IMR-90 (cell line): ENCODE data around the gene RNF166. TPM values are rescaled to one million over a fixed set of nuclear protein-coding genes. Genes with fewer than 3 reads are reported as not detected.

Source experiments
- ATAC-seq: fragments of 200-7000 bp; cut with Tn5 transposase; 2 replicates; pipeline ENCODE4 v1.9.1; 2020; ENCODE audit warnings: low read depth, mild to moderate bottlenecking, moderate library complexity
- BruUV-seq: library from RNA; stranded (reverse); fragments of 400-500 nt; replicated peaks from 2 replicates; lab custom pipeline; 2021; lab: Mats Ljungman, UMichigan
- CTCF ChIA-PET: fragments of 300-600 bp; formaldehyde crosslinking; extraction: SDS; loops from one replicate; lab custom pipeline; 2021; ENCODE audit warnings: antibody characterized with exemption; lab: Yijun Ruan, JAX
- POLR2A ChIA-PET: fragments of 300-600 bp; sonication (Branson Sonifier 250); formaldehyde crosslinking; loops from one replicate; lab custom pipeline; 2022; ENCODE audit warnings: antibody characterized with exemption; ENCODE audit not compliant: unreplicated experiment; lab: Charles Lee
- DNase-seq: peaks from one replicate; pipeline ENCODE4 v3.0.0; 2013
- H2AFZ ChIP-seq: replicated peaks from 2 replicates; pipeline ENCODE3; 2013; ENCODE audit warnings: low read length, mild to moderate bottlenecking; ENCODE audit not compliant: poor library complexity
- H2AK5ac ChIP-seq: 2 replicates; pipeline ENCODE4 v1.6.1; 2013; ENCODE audit warnings: low read depth, low read length, inconsistent platforms
- H2AK9ac ChIP-seq: replicated peaks from 2 replicates; pipeline ENCODE3; 2013; ENCODE audit warnings: mild to moderate bottlenecking, low read depth, low read length, moderate library complexity; ENCODE audit not compliant: poor library complexity
- H2BK120ac ChIP-seq: 2 replicates; pipeline ENCODE4 v1.6.1; 2013; ENCODE audit warnings: low read depth, low read length, inconsistent platforms
- H2BK15ac ChIP-seq: 3 replicates; pipeline ENCODE4 v1.6.1; 2013; ENCODE audit warnings: low read depth, low read length, inconsistent platforms
- H2BK20ac ChIP-seq: 2 replicates; pipeline ENCODE4 v1.6.1; 2013; ENCODE audit warnings: low read depth, mild to moderate bottlenecking, inconsistent platforms, low read length, moderate library complexity
- H2BK5ac ChIP-seq: 2 replicates; pipeline ENCODE4 v1.6.1; 2013; ENCODE audit warnings: mild to moderate bottlenecking, low read depth, low read length, inconsistent platforms; ENCODE audit not compliant: poor library complexity, severe bottlenecking
- H3K14ac ChIP-seq: replicated peaks from 2 replicates; pipeline ENCODE4 v1.6.1; 2013; ENCODE audit warnings: low read depth, low read length, inconsistent platforms
- H3K18ac ChIP-seq: 2 replicates; pipeline ENCODE4 v1.6.1; 2013; ENCODE audit warnings: low read depth, low read length, control low read depth
- H3K23ac ChIP-seq: 2 replicates; pipeline ENCODE4 v1.6.1; 2013; ENCODE audit warnings: low read depth, low read length, inconsistent platforms
- H3K27ac ChIP-seq: 2 replicates; pipeline ENCODE4 v1.5.1; 2013; ENCODE audit warnings: mild to moderate bottlenecking, control low read depth, low read length; ENCODE audit not compliant: insufficient read depth
- H3K27me3 ChIP-seq: 2 replicates; pipeline ENCODE4 v1.6.1; 2013; ENCODE audit warnings: low read length; ENCODE audit not compliant: control insufficient read depth, insufficient read depth
- H3K36me3 ChIP-seq: 2 replicates; pipeline ENCODE4 v1.6.1; 2013; ENCODE audit warnings: low read length, mixed read lengths; ENCODE audit not compliant: control insufficient read depth, insufficient read depth
- H3K4ac ChIP-seq: 2 replicates; pipeline ENCODE4 v1.6.1; 2013; ENCODE audit warnings: low read depth, low read length, inconsistent platforms
- H3K4me1 ChIP-seq: 2 replicates; pipeline ENCODE4 v1.6.1; 2013; ENCODE audit warnings: low read length, mixed read lengths; ENCODE audit not compliant: control insufficient read depth, insufficient read depth
- H3K4me2 ChIP-seq: 2 replicates; pipeline ENCODE4 v1.6.1; 2013; ENCODE audit warnings: low read depth, mild to moderate bottlenecking, control low read depth, low read length, moderate library complexity
- H3K4me3 ChIP-seq: 2 replicates; pipeline ENCODE4 v1.5.1; 2013; ENCODE audit warnings: low read depth, mild to moderate bottlenecking, control low read depth, low read length, moderate library complexity; ENCODE audit not compliant: insufficient read depth
- H3K56ac ChIP-seq: 2 replicates; pipeline ENCODE4 v1.6.1; 2013; ENCODE audit warnings: low read length, inconsistent platforms; ENCODE audit not compliant: insufficient read depth; ENCODE audit errors: extremely low read depth
- H3K79me1 ChIP-seq, 2 experiments: 2 replicates each; pipeline ENCODE4 v1.6.1; 2013; ENCODE audit warnings: low read length in 2 of 2, inconsistent platforms in 1 of 2, low read depth in 1 of 2
- H3K9ac ChIP-seq: 2 replicates; pipeline ENCODE4 v1.6.1; 2013; ENCODE audit warnings: low read depth, low read length, control low read depth
- H3K9me1 ChIP-seq: 2 replicates; pipeline ENCODE4 v1.6.1; 2013; ENCODE audit warnings: low read length, inconsistent platforms; ENCODE audit not compliant: insufficient read depth
- H3K9me3 ChIP-seq: 2 replicates; pipeline ENCODE4 v1.6.1; 2013; ENCODE audit warnings: low read length; ENCODE audit not compliant: control insufficient read depth, insufficient read depth
- H4K20me1 ChIP-seq: 2 replicates; pipeline ENCODE4 v1.6.1; 2013; ENCODE audit warnings: low read length, inconsistent platforms; ENCODE audit not compliant: insufficient read depth
- H4K5ac ChIP-seq: 2 replicates; pipeline ENCODE4 v1.6.1; 2013; ENCODE audit warnings: mild to moderate bottlenecking, low read depth, low read length, control low read depth
- H4K8ac ChIP-seq, 2 experiments: 2 replicates each; pipeline ENCODE4 v1.6.1; 2013; ENCODE audit warnings: low read depth in 2 of 2, low read length in 2 of 2, control low read depth in 1 of 2, inconsistent platforms in 1 of 2
- H4K91ac ChIP-seq: 2 replicates; pipeline ENCODE4 v1.6.1; 2013; ENCODE audit warnings: low read depth, low read length, inconsistent platforms; ENCODE audit not compliant: insufficient read depth
- BHLHE40 ChIP-seq: fragments of 150-350 bp; IDR thresholded peaks from 2 replicates; pipeline ENCODE4 v1.6.1; 2016; ENCODE audit warnings: mild to moderate bottlenecking, low read depth, low read length
- CEBPB ChIP-seq: IDR thresholded peaks from 2 replicates; pipeline ENCODE4 v1.6.1; 2012; ENCODE audit warnings: low read depth, low read length, improper control_type of control experiment
- CHD1 ChIP-seq: IDR thresholded peaks from 2 replicates; pipeline ENCODE4 v1.6.1; 2012; ENCODE audit warnings: low read depth, low read length, improper control_type of control experiment
- CTCF ChIP-seq: conservative IDR thresholded peaks from 2 replicates; pipeline ENCODE4 v1.5.1; 2012; ENCODE audit warnings: mild to moderate bottlenecking, low read depth, low read length, improper control_type of control experiment
- ELK1 ChIP-seq: fragments of 150-350 bp; IDR thresholded peaks from 2 replicates; pipeline ENCODE4 v1.6.1; 2016; ENCODE audit warnings: low read depth, mild to moderate bottlenecking, low read length, moderate library complexity, borderline replicate concordance
- FOS ChIP-seq: fragments of 150-350 bp; IDR thresholded peaks from 2 replicates; pipeline ENCODE4 v1.6.1; 2016; ENCODE audit warnings: low read depth, low read length
- MAFK ChIP-seq: IDR thresholded peaks from 2 replicates; pipeline ENCODE4 v1.6.1; 2012; ENCODE audit warnings: low read depth, low read length, improper control_type of control experiment
- MAZ ChIP-seq: IDR thresholded peaks from 2 replicates; pipeline ENCODE4 v1.6.1; 2012; ENCODE audit warnings: low read depth, mild to moderate bottlenecking, low read length, improper control_type of control experiment, moderate library complexity, borderline replicate concordance
- MXI1 ChIP-seq: IDR thresholded peaks from 2 replicates; pipeline ENCODE4 v1.6.1; 2012; ENCODE audit warnings: low read depth, mild to moderate bottlenecking, low read length, moderate library complexity, borderline replicate concordance
- NFE2L2 ChIP-seq: fragments of 150-350 bp; IDR thresholded peaks from 2 replicates; pipeline ENCODE4 v1.6.1; 2016; ENCODE audit warnings: low read depth, mild to moderate bottlenecking, low read length
- POLR2A ChIP-seq: IDR thresholded peaks from 2 replicates; pipeline ENCODE4 v1.6.1; 2012; ENCODE audit warnings: mild to moderate bottlenecking, low read depth, low read length
- RAD21 ChIP-seq: IDR thresholded peaks from 2 replicates; pipeline ENCODE4 v1.6.1; 2012; ENCODE audit warnings: low read length, improper control_type of control experiment
- RCOR1 ChIP-seq: IDR thresholded peaks from 2 replicates; pipeline ENCODE4 v1.6.1; 2012; ENCODE audit warnings: mild to moderate bottlenecking, low read length, improper control_type of control experiment; ENCODE audit not compliant: insufficient replicate concordance
- RFX5 ChIP-seq: IDR thresholded peaks from 2 replicates; pipeline ENCODE4 v1.8.0; 2012; ENCODE audit warnings: low read depth, mild to moderate bottlenecking, low read length, moderate library complexity
- SMC3 ChIP-seq: fragments of 150-350 bp; IDR thresholded peaks from 2 replicates; pipeline ENCODE4 v1.6.1; 2016; ENCODE audit warnings: low read depth, mild to moderate bottlenecking, antibody characterized with exemption, low read length, moderate library complexity
- USF2 ChIP-seq: fragments of 150-350 bp; IDR thresholded peaks from 2 replicates; pipeline ENCODE4 v1.6.1; 2017; ENCODE audit warnings: mild to moderate bottlenecking, antibody characterized with exemption, low read length, low read depth
- WGBS, 2 experiments: methylation state at CpG; one replicate each; pipeline versions ENCODE4 v1.1.5 to v1.1.7; 2013; ENCODE audit warnings: missing lambda C conversion rate in 2 of 2; ENCODE audit not compliant: insufficient read length in 1 of 2; ENCODE audit errors: extremely low coverage in 2 of 2; 5-methylcytosine and 5-hydroxymethylcytosine counted together
- dilution Hi-C: fragments of 300-500 bp; cut with HindIII; formaldehyde crosslinking; loops from one replicate; pipeline ENCODE4 v1.14.3; 2018; ENCODE audit warnings: low sequenced_read_pairs; ENCODE audit not compliant: unreplicated experiment
- in situ Hi-C: fragments of 300-500 bp; cut with MboI; formaldehyde crosslinking; loops from 3 replicates; pipeline ENCODE4 v1.14.3; 2019; ENCODE audit warnings: low sequenced_read_pairs, inconsistent platforms, mixed read lengths
- intact Hi-C: fragments of 100-400 bp; cut with micrococcal nuclease; formaldehyde crosslinking; loops from 2 replicates; pipeline ENCODE4 v1.10.0; 2022
- polyA plus RNA-seq, 3 experiments: library from polyadenylated mRNA; depleted of rRNA; stranded (reverse); fragments of >200 nt; gene quantifications; 2 replicates each; pipeline ENCODE4 v1.2.3, GENCODE V29; 2012; ENCODE audit warnings: low replicate concordance in 1 of 3
- total RNA-seq: library from RNA; depleted of rRNA; stranded (reverse); fragments of >200 nt; gene quantifications from 2 replicates; pipeline ENCODE4 v1.2.3, GENCODE V29; 2012

RNF166 gene
- total and polyA plus RNA-seq, 2 of the 4 experiments (the other 2 are of a cell fraction) = 8.1 to 17.4 TPM

GRCh38 chr16:88657371-88657770 lies 48.8 kb downstream of the RNF166 start:
- Histone ChIP-seq H3K14ac (no peak overlapping the region), H3K36me3 (peaks cover 13% of the 10 kb centered on the region), H3K4me2 (no peak overlapping the region), H4K20me1 (0 out of 2 replicates have a peak, but pooled peaks cover 5% of the 10 kb centered on the region), H2BK20ac (no peak overlapping the region), H2BK5ac (no peak overlapping the region), H3K4me3 (no peak overlapping the region), H4K91ac (no peak overlapping the region), H3K56ac (no peak overlapping the region), H3K23ac (no peak overlapping the region), H2AFZ (no peak overlapping the region), H3K9me3 (no peaks in the 10 kb centered on the region), H3K27ac (no peak overlapping the region), H2AK9ac (no peak overlapping the region), H3K27me3 (no peaks in the 10 kb centered on the region), H4K8ac (no peak overlapping the region), H2BK120ac (no peak overlapping the region), H4K5ac (no peak overlapping the region), H3K18ac (no peak overlapping the region), H2BK15ac (no peak overlapping the region), H3K9me1 (no peaks in the 10 kb centered on the region), H3K4me1 (no peaks in the 10 kb centered on the region), H2AK5ac (no peak overlapping the region), H3K4ac (no peak overlapping the region), H3K79me1 (peaks cover 5 to 31% of the 10 kb centered on the region in 2 experiments), H3K9ac (no peak overlapping the region)
- POLR2A ChIA-PET = no interaction called here
- DNase-seq (no peak), ATAC-seq (no peak)
- no TSS peak for BruUV-seq
- intact Hi-C loops (no loop called here), in situ Hi-C loops (no loop called here), dilution Hi-C loops (no loop called here)
- 92% methylated on average over 16 of the region's 19 CpGs; no CpG with 5 or more reads in 1 of the 2 experiments for WGBS, 2 experiments
- CTCF ChIA-PET = no interaction called here
- TF ChIP-seq CTCF (no peak), ELK1 (no peak), FOS (no peak), CHD1 (no peak), RFX5 (no peak), BHLHE40 (no peak), SMC3 (no peak), MXI1 (no peak), RAD21 (no peak), CEBPB (no peak), MAZ (no peak), MAFK (no peak), POLR2A (no peak), USF2 (no peak), RCOR1 (no peak), NFE2L2 (no peak)
